Amniotic stem cell (primary cell): ENCODE measurements around the gene CUX1.

ENCODE experiments used
- DNase-seq: peaks from one replicate; lab custom pipeline; 2025; lab: John Stamatoyannopoulos, UW

The CUX1 gene

DNA sequence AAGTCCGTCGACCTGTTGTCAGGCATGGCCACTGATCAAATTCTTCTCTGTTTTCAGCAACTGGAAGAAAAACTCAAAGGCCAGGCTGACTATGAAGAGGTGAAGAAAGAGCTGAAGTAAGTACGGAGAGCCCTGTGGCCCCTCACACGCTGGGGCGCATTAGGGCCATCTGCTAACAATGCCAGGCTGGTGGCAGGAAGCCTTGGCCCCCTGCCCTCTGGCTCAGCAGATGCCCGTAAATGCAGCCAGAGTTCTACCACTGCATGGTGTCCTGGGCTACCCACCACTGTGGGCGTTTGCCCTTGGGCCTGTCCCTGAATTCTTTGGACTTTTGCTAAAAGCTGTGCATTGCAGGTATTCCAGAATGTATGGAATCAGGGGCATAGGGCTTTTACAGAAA lies 372.3 kb downstream of the CUX1 start:
- DNase-seq = no peak

- DNase-seq = no peak
These were observed 373.4 kb downstream of the CUX1 start for GRCh38 chr7:102190776-102191350.

GRCh38 chr7:102191556-102192379 lies 374.3 kb downstream of the CUX1 start:
- no peak for DNase-seq

DNA sequence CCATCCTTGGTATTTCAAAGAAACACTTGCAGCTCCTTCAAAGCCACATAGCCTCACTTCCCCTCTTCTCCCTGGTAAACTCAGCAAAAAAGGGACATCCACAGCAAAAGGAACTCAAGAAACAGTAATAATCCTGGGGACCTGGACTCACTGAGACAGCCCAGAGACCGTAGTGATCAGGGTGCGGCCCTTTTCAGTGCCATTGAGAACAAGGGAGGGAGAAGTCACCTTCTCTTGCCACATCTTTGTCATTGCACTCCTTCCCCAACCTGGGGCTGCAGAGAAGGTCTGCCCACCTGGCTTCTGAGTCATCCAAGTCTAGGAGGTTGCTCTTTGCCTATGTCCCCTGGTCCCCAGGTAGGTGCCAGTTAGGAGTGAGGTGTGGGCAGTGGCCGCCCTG lies 375.4 kb downstream of the CUX1 start:
- DNase-seq = no peak

DNA sequence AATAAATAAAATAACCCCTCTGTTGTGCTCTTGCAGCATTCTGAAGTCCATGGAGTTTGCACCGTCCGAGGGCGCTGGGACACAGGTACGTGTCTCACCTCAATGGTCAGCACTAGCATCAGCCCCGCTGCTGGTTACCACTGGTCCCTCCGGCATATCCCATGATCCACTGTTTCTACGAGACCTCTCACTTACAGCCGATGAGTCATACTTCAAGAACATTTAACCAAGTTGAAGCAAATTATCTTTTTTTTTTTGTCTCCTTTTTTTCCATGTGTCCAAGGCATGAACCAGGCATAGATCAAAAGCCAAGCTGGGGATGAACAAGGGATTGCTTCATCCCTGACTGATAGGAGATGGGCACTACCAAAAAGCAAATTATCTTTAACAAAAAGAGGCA lies 376.4 kb downstream of the CUX1 start:
- no peak for DNase-seq

GRCh38 chr7:102195361-102195760 lies 377.9 kb downstream of the CUX1 start:
- no peak for DNase-seq

- DNase-seq = no peak
These were observed 378.6 kb downstream of the CUX1 start for GRCh38 chr7:102196028-102196427.

- DNase-seq = no peak
These were observed 379.7 kb downstream of the CUX1 start for GRCh38 chr7:102197161-102197560.

DNA sequence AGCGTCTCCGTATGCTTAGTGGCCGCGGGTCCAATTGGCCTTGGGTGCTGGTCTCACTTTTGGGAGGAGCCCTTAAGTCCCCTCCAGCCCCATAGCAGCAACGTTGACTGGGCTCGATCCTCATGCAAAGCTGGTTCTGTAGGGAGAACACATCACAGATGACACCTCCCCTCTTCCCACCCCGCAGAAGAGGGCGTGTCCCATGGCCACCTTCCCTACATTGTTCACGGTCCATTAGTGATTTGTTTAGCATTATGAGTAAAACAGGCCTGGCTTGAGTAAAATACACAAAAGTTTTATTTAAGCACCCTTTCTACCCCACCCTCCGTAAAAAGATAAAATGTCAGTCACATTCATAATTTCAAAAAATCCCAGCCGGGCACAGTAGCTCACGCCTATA lies 380.2 kb downstream of the CUX1 start:
- no peak for DNase-seq

GRCh38 chr7:102198417-102198956 lies 381.1 kb downstream of the CUX1 start:
- no peak for DNase-seq

DNA sequence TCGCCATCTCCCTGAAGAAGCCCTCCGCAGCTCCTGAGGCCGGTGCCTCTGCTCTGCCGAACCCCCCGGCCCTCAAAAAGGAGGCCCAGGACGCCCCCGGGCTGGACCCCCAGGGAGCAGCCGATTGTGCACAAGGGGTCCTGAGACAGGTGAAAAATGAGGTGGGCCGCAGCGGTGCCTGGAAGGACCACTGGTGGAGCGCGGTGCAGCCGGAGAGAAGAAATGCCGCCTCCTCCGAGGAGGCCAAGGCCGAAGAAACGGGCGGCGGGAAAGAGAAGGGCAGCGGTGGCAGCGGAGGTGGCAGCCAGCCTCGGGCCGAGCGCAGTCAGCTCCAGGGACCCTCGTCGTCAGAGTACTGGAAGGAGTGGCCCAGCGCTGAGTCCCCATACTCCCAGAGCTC lies 384.1 kb downstream of the CUX1 start:
- no peak for DNase-seq

- no peak for DNase-seq
These were observed 385.1 kb downstream of the CUX1 start for GRCh38 chr7:102202556-102202955.

DNA sequence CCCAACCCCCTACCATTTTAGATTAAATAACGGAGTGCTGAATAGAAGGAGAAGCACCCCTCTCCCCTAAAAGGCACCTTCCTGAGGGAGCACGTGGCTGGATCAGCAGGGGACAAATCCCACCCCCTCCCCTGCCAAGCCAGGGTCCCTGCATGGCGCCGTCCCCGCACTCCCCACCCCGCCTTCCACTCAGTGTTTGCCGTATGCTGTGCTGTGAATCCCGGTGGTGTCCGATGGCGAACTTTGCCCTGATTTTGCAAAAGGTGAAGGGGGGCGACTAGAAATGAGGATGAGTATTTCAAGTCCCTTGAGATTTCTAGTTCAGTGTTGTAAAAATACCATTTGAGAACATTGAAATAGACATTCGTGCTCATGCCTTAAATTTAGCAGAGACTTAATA lies 385.8 kb downstream of the CUX1 start:
- no peak for DNase-seq

DNA sequence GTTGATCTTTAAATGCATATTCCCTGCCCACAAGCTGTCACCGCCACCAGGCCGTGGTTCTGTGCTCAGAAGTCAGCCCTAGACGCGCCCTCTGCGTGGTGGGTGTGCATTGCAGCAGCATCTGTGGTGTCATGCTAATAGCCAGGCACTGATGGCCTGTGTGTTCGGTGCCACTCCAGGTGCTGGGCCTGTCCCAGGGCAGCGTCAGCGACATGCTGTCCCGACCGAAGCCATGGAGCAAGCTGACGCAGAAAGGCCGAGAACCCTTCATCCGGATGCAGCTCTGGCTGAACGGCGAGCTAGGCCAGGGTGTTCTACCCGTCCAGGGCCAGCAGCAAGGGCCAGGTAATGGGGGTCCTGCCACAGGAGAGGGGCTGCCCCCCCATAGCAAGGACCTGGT lies 386.8 kb downstream of the CUX1 start:
- DNase-seq = no peak

GRCh38 chr7:102205915-102206314 lies 388.5 kb downstream of the CUX1 start:
- DNase-seq = no peak

DNA sequence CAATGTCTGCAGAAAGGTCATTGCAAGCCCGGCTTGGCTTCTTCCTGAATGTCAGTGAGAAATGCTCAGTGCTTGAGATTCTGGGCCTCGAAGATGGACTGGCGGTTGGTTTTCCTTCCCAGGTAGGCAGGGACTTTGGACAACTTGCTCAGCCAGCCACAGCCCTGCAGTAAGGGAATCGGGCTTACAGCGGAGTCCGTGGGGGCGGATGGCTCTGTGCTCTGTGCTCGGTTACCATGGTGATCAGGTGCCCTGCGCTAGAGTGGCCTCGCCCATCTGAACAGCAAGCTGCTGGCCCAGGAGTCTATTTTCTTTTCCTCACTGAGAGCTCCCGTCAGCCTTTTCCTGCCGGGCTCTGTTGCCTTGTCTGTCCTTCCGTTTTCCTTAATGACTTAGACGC lies 391.4 kb downstream of the CUX1 start:
- no peak for DNase-seq

- no peak for DNase-seq
These were observed 393.4 kb downstream of the CUX1 start for GRCh38 chr7:102210787-102211186.

- no peak for DNase-seq
These were observed 394.4 kb downstream of the CUX1 start for GRCh38 chr7:102211590-102212550.

DNA sequence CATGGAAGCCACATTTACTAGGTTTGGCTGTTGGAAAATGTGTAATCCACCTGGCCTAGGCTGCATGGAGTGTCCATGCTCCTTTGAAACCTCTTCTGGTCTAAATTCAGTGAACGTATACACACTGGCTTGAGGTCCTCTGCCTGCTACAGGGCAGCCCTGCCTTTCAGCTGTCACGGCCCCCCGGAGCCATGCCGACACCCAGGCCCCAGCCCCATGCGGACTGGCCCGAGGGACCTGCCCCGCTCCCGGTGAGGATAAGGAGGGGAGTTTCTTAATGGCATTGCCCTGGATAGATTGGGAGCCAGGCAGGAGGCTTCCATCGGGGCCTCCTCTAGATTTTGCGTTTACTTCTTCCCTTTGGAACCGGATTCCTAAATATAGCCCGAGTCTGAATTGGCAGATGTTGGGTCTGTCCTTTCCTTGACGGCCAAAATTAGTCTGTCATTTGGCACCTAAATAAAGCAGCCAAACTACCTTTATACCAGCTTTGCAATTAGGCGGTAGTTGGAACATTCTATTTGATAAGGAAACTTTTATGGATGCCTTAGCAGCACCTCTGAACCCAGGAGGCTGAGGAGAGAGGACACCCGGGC lies 397.1 kb downstream of the CUX1 start:
- DNase-seq = no peak

- DNase-seq = no peak
These were observed 397.8 kb downstream of the CUX1 start for GRCh38 chr7:102215256-102215655.

GRCh38 chr7:102215711-102216110 lies 398.3 kb downstream of the CUX1 start:
- no peak for DNase-seq
